WERI-Rb-1 (cell line): ENCODE measurements around the gene RIMS1.

ENCODE experiments used
- DNase-seq: peaks from one replicate; pipeline ENCODE4 v3.0.0-alpha.2; 2020
- H3K27ac ChIP-seq: fragments of 250-450 bp; sonication (Bioruptor Pico); 2 replicates; pipeline ENCODE4 v1.5.1; 2020; ENCODE audit warnings: mild to moderate bottlenecking, moderate library complexity
- H3K27me3 ChIP-seq: fragments of 250-450 bp; sonication (Bioruptor Pico); 2 replicates; pipeline ENCODE4 v1.5.1; 2021; ENCODE audit warnings: mild to moderate bottlenecking, low read depth, moderate library complexity; ENCODE audit not compliant: insufficient read depth, severe bottlenecking
- H3K36me3 ChIP-seq: fragments of 250-450 bp; sonication (Bioruptor Pico); 2 replicates; pipeline ENCODE4 v1.5.1; 2020; ENCODE audit warnings: mild to moderate bottlenecking, moderate library complexity
- H3K4me3 ChIP-seq: 2 replicates; pipeline ENCODE4 v1.5.1; 2011; ENCODE audit warnings: low read depth, mild to moderate bottlenecking, control low read depth, low read length
- H3K9me3 ChIP-seq: fragments of 250-450 bp; sonication (Bioruptor Pico); 2 replicates; pipeline ENCODE4 v1.5.1; 2021; ENCODE audit warnings: mild to moderate bottlenecking, moderate library complexity; ENCODE audit not compliant: severe bottlenecking
- CTCF ChIP-seq: IDR thresholded peaks from 2 replicates; pipeline ENCODE4 v1.5.1; 2011; ENCODE audit warnings: low read depth, mild to moderate bottlenecking, control low read depth, inconsistent platforms, low read length

Gene RIMS1

DNA sequence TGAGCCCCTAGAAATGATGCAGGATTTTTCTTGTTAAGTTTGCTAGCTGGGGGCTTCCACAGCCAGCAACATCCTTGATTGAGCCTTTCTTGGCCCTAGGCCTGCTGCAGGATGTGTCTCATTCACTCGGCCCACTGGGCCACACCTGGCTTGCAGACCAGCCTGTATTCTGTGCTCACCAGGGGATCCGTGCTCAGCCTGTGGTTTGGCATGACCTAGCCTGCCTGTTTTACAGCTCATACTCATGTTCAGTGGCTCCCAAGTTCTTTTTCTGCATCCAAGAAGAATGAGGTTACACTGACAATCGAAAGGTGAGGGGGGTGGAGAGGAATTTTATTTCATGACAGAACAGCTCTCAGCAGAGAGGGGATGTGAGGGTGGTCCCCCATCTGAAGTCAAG, 263.4 kb downstream of the RIMS1 start:
- H3K4me3 ChIP-seq = no peak overlapping the region
- H3K27ac ChIP-seq = no peak overlapping the region
- no peaks in the 10 kb centered on the region for H3K36me3 ChIP-seq
- no peak for DNase-seq
- peaks cover 6% of the 10 kb centered on the region for H3K9me3 ChIP-seq
- no peaks in the 10 kb centered on the region for H3K27me3 ChIP-seq
- no peak for TF ChIP-seq CTCF

DNA sequence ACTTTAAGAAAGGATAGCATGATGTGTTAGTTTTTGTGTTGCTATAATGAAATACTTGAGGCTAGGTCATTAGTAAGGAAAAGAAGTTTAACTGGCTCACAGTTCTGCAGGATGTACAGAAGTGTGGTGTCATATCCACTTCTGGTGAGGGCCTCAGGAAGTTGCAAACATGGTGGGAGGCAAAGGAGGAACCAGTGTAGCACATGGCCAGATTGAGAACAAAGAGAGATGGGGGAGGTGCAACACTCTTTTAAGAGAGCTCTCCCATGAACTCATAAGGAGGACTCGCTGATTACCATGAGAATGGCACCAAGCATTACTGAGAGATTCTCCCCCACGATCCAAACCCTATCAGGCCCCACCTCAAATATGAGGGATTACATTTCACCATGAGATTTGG, 265.4 kb downstream of the RIMS1 start:
- no peak for DNase-seq
- no peak for TF ChIP-seq CTCF
- Histone ChIP-seq H3K27ac (no peak overlapping the region), H3K4me3 (no peak overlapping the region), H3K27me3 (no peaks in the 10 kb centered on the region), H3K9me3 (peaks cover 6% of the 10 kb centered on the region), H3K36me3 (no peaks in the 10 kb centered on the region)

GRCh38 chr6:72175916-72176315, 289.6 kb downstream of the RIMS1 start:
- no peak for TF ChIP-seq CTCF
- Histone ChIP-seq H3K4me3 (no peak overlapping the region), H3K36me3 (no peaks in the 10 kb centered on the region), H3K27me3 (no peaks in the 10 kb centered on the region), H3K27ac (no peak overlapping the region), H3K9me3 (no peaks in the 10 kb centered on the region)
- DNase-seq = no peak

- H3K27ac ChIP-seq = peak overlapping the region; percentile 7; the same call in 1 of the 2 replicates
- no peaks in the 10 kb centered on the region for H3K9me3 ChIP-seq
- DNase-seq = peak; percentile 85
- H3K36me3 ChIP-seq = no peaks in the 10 kb centered on the region
- no peak for TF ChIP-seq CTCF
- H3K27me3 ChIP-seq = no peaks in the 10 kb centered on the region
- peak overlapping the region; percentile 58 for H3K4me3 ChIP-seq
These were observed 296.2 kb downstream of the RIMS1 start for GRCh38 chr6:72182337-72183246.

DNA sequence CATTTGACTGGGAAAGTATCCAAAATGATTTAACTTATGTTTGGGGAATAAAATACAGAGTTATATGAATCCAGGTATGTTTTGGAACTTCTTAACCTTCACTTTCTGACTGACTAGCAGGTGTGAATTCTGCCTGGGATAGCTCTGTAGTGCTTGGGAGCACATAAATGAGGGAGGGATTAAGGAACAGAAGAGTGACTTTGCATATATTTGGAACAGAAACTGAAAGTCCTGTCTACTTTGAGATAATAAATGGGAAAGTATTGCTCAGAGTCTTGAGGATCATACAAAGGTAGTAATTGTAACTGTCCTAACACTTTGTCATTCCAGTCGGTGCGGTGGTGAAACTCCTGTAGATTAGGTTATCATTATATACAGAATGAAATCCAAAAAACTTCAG, 317.6 kb downstream of the RIMS1 start:
- no peaks in the 10 kb centered on the region for H3K36me3 ChIP-seq
- no peak overlapping the region for H3K4me3 ChIP-seq
- no peaks in the 10 kb centered on the region for H3K9me3 ChIP-seq
- no peaks in the 10 kb centered on the region for H3K27me3 ChIP-seq
- H3K27ac ChIP-seq = no peak overlapping the region
- DNase-seq = no peak
- no peak for TF ChIP-seq CTCF
